K562 (cell line): ENCODE measurements around the gene HSPA1L. TPM values are rescaled to one million over a fixed set of nuclear protein-coding genes. Genes with fewer than 3 reads are reported as not detected.

ENCODE experiments used
- MYNN ChIP-seq, 2 experiments: sonication (generic); formaldehyde crosslinking in 1 of 2; IDR thresholded peaks; 2 replicates each; pipeline versions ENCODE4 v1.5.0 to v1.6.1; 2016 to 2020; ENCODE audit warnings: antibody characterized with exemption in 1 of 2, missing genetic modification reagents in 1 of 2
- polyA plus RNA-seq, 8 experiments: library from polyadenylated mRNA; depleted of rRNA in 4 of 8; stranded (reverse) in 5 of 8; unstranded in 3 of 8; fragments of >200 nt; fragmentation: Nextera tagmentation in 2 of 8; fragmentation: Illumina TruSeq in 1 of 8; extraction: Ambion mirVana in 2 of 8; extraction: Trizol in 1 of 8; gene quantifications; 2 replicates each; pipeline versions ENCODE4 v1.2.1 to v1.2.3, GENCODE V29; 2011 to 2014; ENCODE audit warnings: inconsistent platforms in 1 of 8, missing spikeins in 1 of 8
- total RNA-seq, 7 experiments: library from RNA; depleted of rRNA in 6 of 7; stranded (reverse); fragments of >200 nt in 6 of 7; fragmentation: Illumina TruSeq in 2 of 7; extraction: Trizol in 2 of 7; gene quantifications; 2 replicates each; pipeline versions ENCODE4 v1.2.1 to v1.2.3, GENCODE V29; 2011 to 2021; ENCODE audit warnings: low replicate concordance in 1 of 7
- TF ChIP-seq, protein P1 (sequence below), 2 experiments: fragments of 450-650 bp; formaldehyde crosslinking in 1 of 2; IDR thresholded peaks; 2 replicates each; pipeline versions ENCODE4 v1.4.0 to v1.6.1; 2014 to 2020; ENCODE audit warnings: mild to moderate bottlenecking in 2 of 2, borderline replicate concordance in 1 of 2, low read depth in 1 of 2

Gene HSPA1L
- total and polyA plus RNA-seq, 9 of the 15 experiments (the other 6 are each of a cell fraction or from before 2014, with no cell fraction given): 0.14 to 2.1 (median 1.3) TPM

DNA sequence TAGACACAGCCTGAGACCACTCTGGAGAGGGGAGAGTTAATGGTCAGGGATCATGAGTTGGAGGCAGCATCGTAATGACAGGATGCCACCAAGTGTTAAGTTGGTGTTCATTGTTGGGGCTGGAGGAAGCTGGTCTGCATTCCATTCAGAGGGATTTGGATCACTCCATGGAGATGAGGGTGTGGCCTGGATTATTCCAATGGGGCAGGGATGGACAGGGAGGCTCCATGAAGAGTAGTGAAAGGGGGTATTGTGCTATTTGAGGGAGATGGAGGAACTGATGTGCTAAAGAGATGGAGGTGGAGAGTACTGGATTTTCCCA lies 51.5 kb downstream of the HSPA1L start (continued):
- TF ChIP-seq, protein P1, sequence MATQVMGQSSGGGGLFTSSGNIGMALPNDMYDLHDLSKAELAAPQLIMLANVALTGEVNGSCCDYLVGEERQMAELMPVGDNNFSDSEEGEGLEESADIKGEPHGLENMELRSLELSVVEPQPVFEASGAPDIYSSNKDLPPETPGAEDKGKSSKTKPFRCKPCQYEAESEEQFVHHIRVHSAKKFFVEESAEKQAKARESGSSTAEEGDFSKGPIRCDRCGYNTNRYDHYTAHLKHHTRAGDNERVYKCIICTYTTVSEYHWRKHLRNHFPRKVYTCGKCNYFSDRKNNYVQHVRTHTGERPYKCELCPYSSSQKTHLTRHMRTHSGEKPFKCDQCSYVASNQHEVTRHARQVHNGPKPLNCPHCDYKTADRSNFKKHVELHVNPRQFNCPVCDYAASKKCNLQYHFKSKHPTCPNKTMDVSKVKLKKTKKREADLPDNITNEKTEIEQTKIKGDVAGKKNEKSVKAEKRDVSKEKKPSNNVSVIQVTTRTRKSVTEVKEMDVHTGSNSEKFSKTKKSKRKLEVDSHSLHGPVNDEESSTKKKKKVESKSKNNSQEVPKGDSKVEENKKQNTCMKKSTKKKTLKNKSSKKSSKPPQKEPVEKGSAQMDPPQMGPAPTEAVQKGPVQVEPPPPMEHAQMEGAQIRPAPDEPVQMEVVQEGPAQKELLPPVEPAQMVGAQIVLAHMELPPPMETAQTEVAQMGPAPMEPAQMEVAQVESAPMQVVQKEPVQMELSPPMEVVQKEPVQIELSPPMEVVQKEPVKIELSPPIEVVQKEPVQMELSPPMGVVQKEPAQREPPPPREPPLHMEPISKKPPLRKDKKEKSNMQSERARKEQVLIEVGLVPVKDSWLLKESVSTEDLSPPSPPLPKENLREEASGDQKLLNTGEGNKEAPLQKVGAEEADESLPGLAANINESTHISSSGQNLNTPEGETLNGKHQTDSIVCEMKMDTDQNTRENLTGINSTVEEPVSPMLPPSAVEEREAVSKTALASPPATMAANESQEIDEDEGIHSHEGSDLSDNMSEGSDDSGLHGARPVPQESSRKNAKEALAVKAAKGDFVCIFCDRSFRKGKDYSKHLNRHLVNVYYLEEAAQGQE (IDR thresholded peaks at IDR 0.05; ENCODE audit: borderline replicate concordance): peak; percentile 35
- TF ChIP-seq, protein P1 (CRISPR knock-in tag; IDR thresholded peaks at IDR 0.05; ENCODE audit: low read depth): no peak
- TF ChIP-seq MYNN (IDR thresholded peaks at IDR 0.05) (peak; percentile 8; the same call in 1 of the 2 replicates), MYNN (CRISPR knock-in tag; IDR thresholded peaks at IDR 0.05) (no peak)
- TF ChIP-seq, all 486 proteins: peak for 9
